ENCODE measurements around the gene SHC3. TPM values are rescaled to one million over a fixed set of nuclear protein-coding genes. Genes with fewer than 3 reads are reported as not detected.

Gene SHC3
- polyA plus RNA-seq, 3 donors = not detected

DNA sequence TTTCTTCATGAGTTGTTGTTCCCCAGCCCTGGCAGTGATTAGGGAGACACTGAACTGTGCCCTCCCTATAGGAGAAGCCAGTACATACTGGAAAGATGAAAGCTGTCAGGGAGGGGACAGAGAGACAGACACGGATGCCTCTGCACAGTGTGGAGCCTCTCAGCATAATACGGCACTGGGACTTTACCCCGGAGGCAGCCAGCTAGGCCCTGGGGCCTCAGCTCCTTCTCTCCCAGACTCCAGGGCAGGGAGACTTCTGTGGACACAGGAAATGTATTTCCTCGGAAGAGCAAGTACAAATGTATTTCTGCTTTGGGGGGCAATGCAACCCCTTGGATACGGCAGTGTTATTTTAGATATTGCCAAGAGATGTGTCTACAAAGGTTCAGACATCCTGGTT is 125.3 kb downstream of the SHC3 start:
- H4K20me1 ChIP-seq (ENCODE audit: insufficient read depth, low read length) = no peaks in the 10 kb centered on the region
- H3K4me2 ChIP-seq (replicated peaks; ENCODE audit: extremely low read depth, low read length, poor library complexity, severe bottlenecking) = no peak overlapping the region
- no peaks in the 10 kb centered on the region for H3K36me3 ChIP-seq (replicated peaks in 1 of 2; ENCODE audit: control insufficient read depth in 1 of 2, insufficient read depth in 2 of 2, low read length in 2 of 2)
- no peak overlapping the region for H3K9ac ChIP-seq (ENCODE audit: insufficient read depth, low read length, poor library complexity, severe bottlenecking)
- no peaks in the 10 kb centered on the region for H3K36me3 Mint-ChIP-seq
- H3K4me1 ChIP-seq (ENCODE audit: control insufficient read depth in 1 of 2, insufficient read depth in 2 of 2, low read length in 2 of 2) = no peaks in the 10 kb centered on the region
- peaks cover 7 to 17% (median 14%) of the 10 kb centered on the region in 3 donors for H3K27me3 Mint-ChIP-seq (ENCODE audit: low read depth in 3 of 3)
- 100% methylated on average over 2 of the region's 5 CpGs for WGBS (ENCODE audit: insufficient coverage)
- TF ChIP-seq, protein P1, sequence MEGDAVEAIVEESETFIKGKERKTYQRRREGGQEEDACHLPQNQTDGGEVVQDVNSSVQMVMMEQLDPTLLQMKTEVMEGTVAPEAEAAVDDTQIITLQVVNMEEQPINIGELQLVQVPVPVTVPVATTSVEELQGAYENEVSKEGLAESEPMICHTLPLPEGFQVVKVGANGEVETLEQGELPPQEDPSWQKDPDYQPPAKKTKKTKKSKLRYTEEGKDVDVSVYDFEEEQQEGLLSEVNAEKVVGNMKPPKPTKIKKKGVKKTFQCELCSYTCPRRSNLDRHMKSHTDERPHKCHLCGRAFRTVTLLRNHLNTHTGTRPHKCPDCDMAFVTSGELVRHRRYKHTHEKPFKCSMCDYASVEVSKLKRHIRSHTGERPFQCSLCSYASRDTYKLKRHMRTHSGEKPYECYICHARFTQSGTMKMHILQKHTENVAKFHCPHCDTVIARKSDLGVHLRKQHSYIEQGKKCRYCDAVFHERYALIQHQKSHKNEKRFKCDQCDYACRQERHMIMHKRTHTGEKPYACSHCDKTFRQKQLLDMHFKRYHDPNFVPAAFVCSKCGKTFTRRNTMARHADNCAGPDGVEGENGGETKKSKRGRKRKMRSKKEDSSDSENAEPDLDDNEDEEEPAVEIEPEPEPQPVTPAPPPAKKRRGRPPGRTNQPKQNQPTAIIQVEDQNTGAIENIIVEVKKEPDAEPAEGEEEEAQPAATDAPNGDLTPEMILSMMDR (IDR thresholded peaks at IDR 0.05) = no peak
- no peaks in the 10 kb centered on the region for H3K4me1 Mint-ChIP-seq
- no peak overlapping the region for H2AFZ ChIP-seq (ENCODE audit: insufficient read depth, low read depth, low read length, poor library complexity, severe bottlenecking)
- intact Hi-C loops (cut with micrococcal nuclease) = no loop called here
- H3K9me3 ChIP-seq (replicated peaks in 1 of 2; ENCODE audit: control insufficient read depth in 1 of 2, insufficient read depth in 1 of 2, low read length in 2 of 2) = peaks cover 0 to 2% of the 10 kb centered on the region in 2 donors
- peaks cover 0 to 5% (median 0%) of the 10 kb centered on the region in 7 donors for H3K9me3 Mint-ChIP-seq
- no peak overlapping the region for H3K4me3 ChIP-seq (replicated peaks in 1 of 3; ENCODE audit: low read depth in 2 of 3, low read length in 3 of 3)
- DNase-seq = no peak
- H3K27ac Mint-ChIP-seq = no peak overlapping the region
- no peaks in the 10 kb centered on the region for H3K79me2 ChIP-seq (ENCODE audit: insufficient read depth, low read length)
- no peak overlapping the region for H3K4me3 Mint-ChIP-seq
- peaks cover 0 to under 1% of the 10 kb centered on the region in 2 donors for H3K27me3 ChIP-seq (ENCODE audit: control insufficient read depth in 2 of 2, insufficient read depth in 2 of 2, low read length in 2 of 2)
- H3K27ac ChIP-seq (ENCODE audit: low read depth in 1 of 2, low read length in 2 of 2) = no peak overlapping the region

DNA sequence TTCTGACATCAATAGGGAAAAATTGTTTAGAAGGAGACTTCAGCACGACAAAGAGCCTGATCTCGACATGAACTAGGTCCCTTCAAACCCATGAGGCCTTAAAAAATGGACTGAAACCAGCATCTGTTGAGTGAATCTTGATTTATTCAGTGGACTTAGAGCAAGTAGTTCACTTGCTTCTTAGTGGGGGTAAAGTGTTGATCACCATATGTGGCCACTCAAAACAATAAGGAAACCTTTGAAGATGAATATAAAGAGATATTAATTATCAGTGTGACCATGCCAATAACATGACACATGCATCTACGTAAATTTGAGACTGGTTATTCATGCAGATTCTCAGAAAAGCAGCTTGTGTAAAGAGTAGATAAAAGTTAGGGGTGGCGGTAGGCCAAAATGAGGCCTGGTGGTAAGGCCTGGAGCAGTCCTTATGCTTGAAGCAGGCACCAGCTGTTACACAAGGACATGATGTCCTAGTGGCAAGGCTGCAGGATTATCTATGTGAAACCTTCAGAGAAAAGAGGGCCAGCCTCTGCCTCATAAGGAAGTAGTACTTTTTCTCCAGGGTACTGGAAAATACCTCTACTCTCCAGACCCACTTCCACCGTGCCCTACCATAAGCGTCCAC is 126.0 kb downstream of the SHC3 start:
- Mint-ChIP-seq H3K27me3 (ENCODE audit: low read depth in 3 of 3) (peaks cover 10 to 21% (median 14%) of the 10 kb centered on the region in 3 donors), H3K4me1 (no peaks in the 10 kb centered on the region), H3K4me3 (no peak overlapping the region), H3K27ac (no peak overlapping the region), H3K36me3 (no peaks in the 10 kb centered on the region), H3K9me3 (peaks cover 0 to 7% (median 0%) of the 10 kb centered on the region in 7 donors)
- Histone ChIP-seq H3K9me3 (replicated peaks in 1 of 2; ENCODE audit: control insufficient read depth in 1 of 2, insufficient read depth in 1 of 2, low read length in 2 of 2) (no peaks in the 10 kb centered on the region), H3K4me3 (replicated peaks in 1 of 3; ENCODE audit: low read depth in 2 of 3, low read length in 3 of 3) (no peak overlapping the region), H3K27ac (ENCODE audit: low read depth in 1 of 2, low read length in 2 of 2) (no peak overlapping the region), H3K9ac (ENCODE audit: insufficient read depth, low read length, poor library complexity, severe bottlenecking) (no peak overlapping the region), H3K27me3 (ENCODE audit: control insufficient read depth in 2 of 2, insufficient read depth in 2 of 2, low read length in 2 of 2) (peaks cover 0 to 2% of the 10 kb centered on the region in 2 donors), H2AFZ (ENCODE audit: insufficient read depth, low read depth, low read length, poor library complexity, severe bottlenecking) (no peak overlapping the region), H4K20me1 (ENCODE audit: insufficient read depth, low read length) (no peaks in the 10 kb centered on the region), H3K36me3 (replicated peaks in 1 of 2; ENCODE audit: control insufficient read depth in 1 of 2, insufficient read depth in 2 of 2, low read length in 2 of 2) (no peaks in the 10 kb centered on the region), H3K4me2 (replicated peaks; ENCODE audit: extremely low read depth, low read length, poor library complexity, severe bottlenecking) (no peak overlapping the region), H3K4me1 (ENCODE audit: control insufficient read depth in 1 of 2, insufficient read depth in 2 of 2, low read length in 2 of 2) (no peaks in the 10 kb centered on the region), H3K79me2 (ENCODE audit: insufficient read depth, low read length) (no peaks in the 10 kb centered on the region)
- intact Hi-C loops (cut with micrococcal nuclease) = no loop called here
- 100% methylated on average over 1 of the region's 6 CpGs for WGBS (ENCODE audit: insufficient coverage)
- DNase-seq = no peak
- TF ChIP-seq, protein P1 (IDR thresholded peaks at IDR 0.05) = no peak
